ENCODE results near the gene VPS72. TPM values are rescaled to one million over a fixed set of nuclear protein-coding genes. Genes with fewer than 3 reads are reported as not detected.
"Not testable (repeated sequence)": the region's sequence is repeated elsewhere in the genome, so short reads cannot be mapped to it uniquely, and the experiment has no call there.

The VPS72 gene
- total RNA-seq, 1 donor from 2014 or later = 134 TPM

DNA sequence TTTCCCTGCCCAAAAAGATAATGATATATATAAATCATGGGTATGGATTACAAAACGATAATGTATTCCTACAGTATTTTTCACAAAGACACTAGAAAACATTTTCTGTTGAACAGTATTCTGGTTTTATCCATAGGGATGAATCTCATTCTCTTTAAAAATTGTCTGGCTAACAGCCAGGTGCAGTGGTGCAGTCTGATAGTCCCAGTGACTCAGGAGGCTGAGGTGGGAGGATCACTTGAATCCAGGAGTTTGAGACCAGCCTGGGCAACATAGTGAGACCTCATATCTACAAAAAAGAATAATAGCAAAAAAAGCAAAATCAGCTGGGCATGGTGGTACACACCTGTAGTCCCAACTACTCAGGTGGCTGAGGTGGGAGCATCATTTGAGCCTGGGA lies 31.6 kb upstream of the VPS72 start:
- Mint-ChIP-seq H3K27ac (ENCODE audit: unreplicated experiment) (no peak overlapping the region), H3K36me3 (ENCODE audit: low read depth) (peaks cover under 1% of the 10 kb centered on the region), H3K9me3 (no peaks in the 10 kb centered on the region), H3K4me1 (no peaks in the 10 kb centered on the region), H3K27me3 (ENCODE audit: low read depth) (no peaks in the 10 kb centered on the region), H3K4me3 (no peak overlapping the region)
- TF ChIP-seq, protein P1, sequence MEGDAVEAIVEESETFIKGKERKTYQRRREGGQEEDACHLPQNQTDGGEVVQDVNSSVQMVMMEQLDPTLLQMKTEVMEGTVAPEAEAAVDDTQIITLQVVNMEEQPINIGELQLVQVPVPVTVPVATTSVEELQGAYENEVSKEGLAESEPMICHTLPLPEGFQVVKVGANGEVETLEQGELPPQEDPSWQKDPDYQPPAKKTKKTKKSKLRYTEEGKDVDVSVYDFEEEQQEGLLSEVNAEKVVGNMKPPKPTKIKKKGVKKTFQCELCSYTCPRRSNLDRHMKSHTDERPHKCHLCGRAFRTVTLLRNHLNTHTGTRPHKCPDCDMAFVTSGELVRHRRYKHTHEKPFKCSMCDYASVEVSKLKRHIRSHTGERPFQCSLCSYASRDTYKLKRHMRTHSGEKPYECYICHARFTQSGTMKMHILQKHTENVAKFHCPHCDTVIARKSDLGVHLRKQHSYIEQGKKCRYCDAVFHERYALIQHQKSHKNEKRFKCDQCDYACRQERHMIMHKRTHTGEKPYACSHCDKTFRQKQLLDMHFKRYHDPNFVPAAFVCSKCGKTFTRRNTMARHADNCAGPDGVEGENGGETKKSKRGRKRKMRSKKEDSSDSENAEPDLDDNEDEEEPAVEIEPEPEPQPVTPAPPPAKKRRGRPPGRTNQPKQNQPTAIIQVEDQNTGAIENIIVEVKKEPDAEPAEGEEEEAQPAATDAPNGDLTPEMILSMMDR (conservative IDR thresholded peaks at IDR 0.05) = no peak
- no peak for DNase-seq (ENCODE audit: low read depth, low spot score)

DNA sequence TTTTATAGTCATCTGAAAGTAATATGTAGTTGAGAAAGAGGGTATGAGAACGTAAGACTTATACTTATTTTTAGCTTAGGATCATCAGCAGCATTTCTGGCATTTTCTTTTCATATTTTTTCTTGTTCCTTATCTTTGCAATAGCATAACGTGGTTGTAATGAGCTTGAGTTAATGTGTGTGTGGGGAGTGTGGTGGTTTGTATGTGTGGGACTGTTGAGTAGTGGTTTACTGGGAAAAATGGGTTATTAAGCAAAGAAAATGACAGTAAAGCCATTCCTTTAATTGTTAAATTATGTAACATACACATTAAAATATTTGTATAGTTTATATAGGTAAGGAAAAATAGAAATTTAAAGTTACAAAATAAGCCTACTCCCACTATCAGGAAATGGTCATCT lies 23.6 kb upstream of the VPS72 start:
- Mint-ChIP-seq H3K9me3 (no peaks in the 10 kb centered on the region), H3K36me3 (ENCODE audit: low read depth) (peaks cover 3% of the 10 kb centered on the region), H3K4me1 (peaks cover 5% of the 10 kb centered on the region), H3K27me3 (ENCODE audit: low read depth) (no peaks in the 10 kb centered on the region), H3K4me3 (no peak overlapping the region), H3K27ac (ENCODE audit: unreplicated experiment) (no peak overlapping the region)
- TF ChIP-seq, protein P1 (conservative IDR thresholded peaks at IDR 0.05) = no peak
- DNase-seq (ENCODE audit: low read depth, low spot score) = no peak

DNA sequence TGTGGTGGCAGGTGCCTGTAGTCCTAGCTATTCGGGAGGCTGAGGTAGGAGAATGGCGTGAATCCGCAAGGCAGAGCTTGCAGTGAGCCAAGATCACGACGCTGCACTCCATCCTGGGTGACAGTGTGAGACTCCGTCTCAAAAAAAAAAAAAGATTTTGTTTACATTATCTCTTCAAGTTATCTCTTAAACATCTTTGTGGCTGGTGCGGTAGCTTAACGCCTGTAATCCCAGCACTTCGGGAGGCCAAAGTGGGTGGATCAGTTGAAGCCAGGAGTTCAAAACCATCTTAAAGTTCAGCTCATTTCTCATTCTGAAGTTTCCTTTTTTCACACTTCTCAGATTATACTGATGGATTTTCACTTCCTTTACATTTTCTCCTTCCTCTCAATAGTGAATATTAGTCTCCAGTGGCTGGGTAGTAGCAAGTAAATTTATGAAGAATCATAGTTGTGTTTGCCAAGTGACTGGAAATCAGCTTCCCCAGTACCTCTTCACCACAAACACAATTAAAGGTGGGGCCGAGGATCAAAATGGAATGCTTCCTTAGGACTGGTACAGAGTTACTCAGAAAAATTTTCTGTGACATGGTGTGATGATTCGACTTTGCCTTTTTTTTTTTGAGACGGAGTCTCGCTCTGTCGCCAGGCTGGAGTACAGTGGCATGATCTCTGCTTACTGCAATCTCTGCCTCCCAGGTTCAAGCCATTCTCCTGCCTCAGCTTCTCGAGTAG lies 22.1 kb upstream of the VPS72 start:
- H3K4me3 Mint-ChIP-seq = no peak overlapping the region
- peaks cover 3% of the 10 kb centered on the region for H3K36me3 Mint-ChIP-seq (ENCODE audit: low read depth)
- no peak for DNase-seq (ENCODE audit: low read depth, low spot score)
- H3K9me3 Mint-ChIP-seq = no peaks in the 10 kb centered on the region
- no peaks in the 10 kb centered on the region for H3K27me3 Mint-ChIP-seq (ENCODE audit: low read depth)
- peaks cover 5% of the 10 kb centered on the region for H3K4me1 Mint-ChIP-seq
- H3K27ac Mint-ChIP-seq (ENCODE audit: unreplicated experiment) = no peak overlapping the region
- TF ChIP-seq, protein P1 (conservative IDR thresholded peaks at IDR 0.05) = no peak

DNA sequence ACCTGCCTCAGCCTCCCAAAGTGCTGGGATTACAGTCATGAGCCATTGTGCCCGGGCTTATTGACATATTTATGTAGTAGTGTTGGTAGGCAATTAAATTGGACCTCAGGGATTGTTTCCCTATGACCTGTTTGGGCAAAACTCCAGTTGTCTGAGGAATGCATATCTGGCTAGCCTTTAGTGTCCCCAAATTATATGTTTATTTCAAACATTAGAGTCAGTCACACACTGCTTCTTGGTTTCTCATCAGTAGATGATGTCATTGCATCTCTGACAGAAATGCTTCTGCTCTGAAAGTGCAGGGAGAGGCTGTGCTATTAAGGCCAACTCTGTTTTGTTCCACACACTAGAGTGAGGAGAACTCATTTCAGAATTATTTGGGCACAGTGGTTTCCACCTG lies 20.8 kb upstream of the VPS72 start:
- no peak for DNase-seq (ENCODE audit: low read depth, low spot score)
- Mint-ChIP-seq H3K4me3 (no peak overlapping the region), H3K36me3 (ENCODE audit: low read depth) (peaks cover 4% of the 10 kb centered on the region), H3K27me3 (ENCODE audit: low read depth) (no peaks in the 10 kb centered on the region), H3K27ac (ENCODE audit: unreplicated experiment) (no peak overlapping the region), H3K9me3 (no peaks in the 10 kb centered on the region), H3K4me1 (peaks cover 5% of the 10 kb centered on the region)
- TF ChIP-seq, protein P1 (conservative IDR thresholded peaks at IDR 0.05) = no peak

DNA sequence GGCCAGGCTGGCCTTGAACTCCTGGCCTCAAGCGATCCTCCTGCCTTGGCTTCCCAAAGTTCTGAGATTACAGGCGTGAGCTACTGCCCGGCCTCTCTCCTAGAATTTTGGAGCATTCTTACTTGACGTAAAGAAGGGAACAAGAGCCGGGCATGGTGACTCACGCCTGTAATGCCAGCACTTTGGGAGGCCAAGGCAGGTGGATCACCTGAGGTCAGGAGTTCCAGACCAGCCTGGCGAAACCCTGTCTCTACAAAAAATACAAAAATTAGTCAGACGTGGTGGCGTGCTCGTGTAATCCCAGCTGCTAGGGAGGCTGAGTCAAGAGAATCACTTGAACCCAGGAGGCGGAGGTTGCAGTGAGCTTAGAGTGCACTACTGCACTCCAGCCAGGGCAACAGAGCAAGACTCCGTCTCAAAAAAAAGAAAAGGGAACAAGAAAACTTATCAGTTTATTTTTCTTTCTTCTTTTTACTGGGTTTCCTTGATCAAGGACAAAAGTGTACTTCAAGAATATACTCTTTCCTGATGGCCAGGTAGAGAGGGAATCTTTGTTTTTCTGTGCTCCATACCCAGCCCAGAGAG lies 15.5 kb upstream of the VPS72 start:
- not testable (repeated sequence) for DNase-seq (ENCODE audit: low read depth, low spot score); H3K27me3 Mint-ChIP-seq (ENCODE audit: low read depth); H3K4me1 Mint-ChIP-seq; H3K36me3 Mint-ChIP-seq (ENCODE audit: low read depth); H3K9me3 Mint-ChIP-seq; H3K4me3 Mint-ChIP-seq; H3K27ac Mint-ChIP-seq (ENCODE audit: unreplicated experiment)

DNA sequence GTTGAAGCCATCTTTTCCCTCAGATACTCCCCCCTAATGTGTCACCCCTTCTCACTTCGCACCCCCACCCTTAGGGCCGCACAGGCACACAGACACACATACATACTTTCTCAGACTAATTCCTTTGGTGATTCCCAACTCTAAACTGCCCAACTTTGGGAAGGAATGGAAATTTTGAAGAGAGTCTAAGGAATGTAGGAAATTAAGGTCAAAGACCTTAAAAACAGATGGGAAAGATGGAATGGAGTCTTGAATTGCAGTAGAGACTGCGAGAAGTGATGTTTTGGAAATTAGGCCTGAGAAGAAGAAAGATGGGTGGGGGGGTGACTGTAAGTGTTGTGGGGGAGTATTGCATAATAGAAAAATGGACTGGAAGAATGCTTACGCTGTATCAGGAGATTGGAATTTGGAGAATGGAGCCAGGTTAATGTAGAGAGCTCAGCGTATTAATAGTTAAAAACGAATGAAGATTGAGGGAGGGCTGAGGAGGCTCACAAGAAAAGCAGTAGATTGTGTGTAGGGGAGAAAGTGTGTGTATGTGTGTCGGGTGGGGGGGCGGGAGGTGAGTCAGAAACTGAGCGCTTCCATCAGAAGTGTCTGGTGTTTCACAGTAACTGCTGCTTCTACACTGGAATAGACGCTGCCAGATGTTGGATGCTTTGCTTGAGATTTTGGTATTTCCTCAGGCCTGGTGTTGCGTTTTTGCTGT lies 10.0 kb upstream of the VPS72 start:
- no peaks in the 10 kb centered on the region for H3K36me3 Mint-ChIP-seq (ENCODE audit: low read depth)
- DNase-seq (ENCODE audit: low read depth, low spot score) = no peak
- H3K4me3 Mint-ChIP-seq = peak overlapping the region; percentile 100
- H3K27ac Mint-ChIP-seq (ENCODE audit: unreplicated experiment) = peak overlapping the region; percentile 98
- TF ChIP-seq, protein P1 (conservative IDR thresholded peaks at IDR 0.05) = no peak
- H3K4me1 Mint-ChIP-seq = peaks cover 34% of the 10 kb centered on the region
- H3K27me3 Mint-ChIP-seq (ENCODE audit: low read depth) = peaks cover 2% of the 10 kb centered on the region
- H3K9me3 Mint-ChIP-seq = no peaks in the 10 kb centered on the region
